RWPE1 (cell line): ENCODE results near the gene PRKCH.

Source experiments
- CTCF ChIA-PET: fragments of 350-600 bp; sonication (Branson Sonifier 250); formaldehyde crosslinking; extraction: SDS; loops from one replicate; lab custom pipeline; 2021; lab: Yijun Ruan, JAX
- POLR2A ChIA-PET: fragments of 400-600 bp; formaldehyde crosslinking; extraction: SDS; loops from one replicate; lab custom pipeline; 2020; ENCODE audit warnings: antibody characterized with exemption; ENCODE audit not compliant: low non-redundant PET; lab: Yijun Ruan, JAX
- DNase-seq: peaks from one replicate; pipeline ENCODE4 v3.0.0; 2012; ENCODE audit warnings: low spot score
- H3K27ac ChIP-seq: fragments of 450-650 bp; 2 replicates; pipeline ENCODE4 v1.5.1; 2017
- CTCF ChIP-seq: fragments of 450-650 bp; conservative IDR thresholded peaks from 2 replicates; pipeline ENCODE4 v1.5.1; 2017; ENCODE audit warnings: low read depth, mild to moderate bottlenecking

PRKCH gene

DNA sequence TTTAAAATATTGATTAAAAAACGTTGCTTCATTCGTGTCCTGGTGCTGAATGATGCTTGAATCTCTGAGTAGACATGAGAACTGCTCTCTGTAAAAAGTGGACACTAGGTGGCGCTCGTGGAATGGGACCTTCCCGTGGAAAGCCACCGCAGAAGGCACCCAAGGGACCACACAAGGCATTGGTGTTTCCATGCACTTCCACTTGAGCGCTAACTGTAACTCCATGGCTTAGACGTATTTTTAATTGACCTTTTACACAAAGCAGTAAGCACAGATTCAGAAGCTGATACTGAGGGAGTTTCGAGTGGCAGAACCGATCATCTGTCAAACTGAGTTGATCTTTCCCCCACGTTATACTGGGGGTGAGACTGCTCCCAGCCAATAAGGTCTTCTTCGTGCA, 135.3 kb downstream of the PRKCH start:
- CTCF ChIA-PET, result interaction anchor here (0.7 to 1.3 kb wide), 2 partner anchors 381 to 1114 kb away, joined by 3 to 6 read pairs; no protein-coding TSS in a partner anchor

DNA sequence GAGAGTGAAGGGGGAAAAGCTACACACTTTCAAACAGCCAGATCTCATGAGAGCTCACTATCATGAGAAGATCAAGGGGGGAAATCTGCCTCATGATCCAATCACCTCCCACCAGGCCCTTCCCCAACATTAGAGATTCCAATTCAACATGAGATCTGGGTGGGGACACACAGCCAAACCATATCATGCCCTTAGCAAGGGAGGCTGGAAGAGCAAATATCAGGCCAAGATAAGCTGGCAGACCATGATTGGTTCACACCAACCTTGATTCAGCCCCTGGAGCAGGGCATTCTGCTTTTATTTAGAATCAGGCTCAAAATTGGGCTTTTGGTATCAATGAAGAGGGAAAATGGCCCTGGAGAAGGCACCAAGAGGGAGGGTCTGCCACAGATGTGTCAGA, 137.4 kb downstream of the PRKCH start:
- no peak overlapping the region for H3K27ac ChIP-seq
- ChIA-PET POLR2A (no interaction called here), CTCF (no interaction called here)
- DNase-seq, result no peak
- no peak for TF ChIP-seq CTCF

More for the DNA sequence above, 135.3 kb downstream of the PRKCH start:
- H3K27ac ChIP-seq, result no peak overlapping the region
- TF ChIP-seq CTCF, result peak; percentile 89
- peak; percentile 69 for DNase-seq
- POLR2A ChIA-PET, result no interaction called here

DNA sequence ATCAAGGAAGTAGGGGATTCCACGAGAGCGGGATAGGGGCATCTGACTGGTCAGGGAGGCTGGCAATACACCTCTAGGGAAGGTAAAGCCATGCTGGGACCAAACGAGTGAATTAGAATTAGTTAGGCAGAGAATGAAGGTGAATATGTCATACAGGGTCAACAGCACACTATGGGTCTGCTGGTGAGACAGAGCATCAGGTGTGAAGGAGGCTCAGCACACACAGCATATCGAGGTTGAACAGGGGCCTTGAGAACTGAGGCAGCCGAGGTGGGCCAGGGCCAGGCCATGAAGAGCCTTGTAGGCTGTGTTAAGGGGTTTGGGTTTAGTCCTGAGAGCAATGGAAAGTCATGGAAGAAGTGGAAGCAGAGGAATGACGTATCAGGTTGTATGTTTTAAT, 137.8 kb downstream of the PRKCH start:
- CTCF ChIA-PET, result interaction anchor here (2.6 kb wide), 1 partner anchor 378 kb away, joined by 20 read pairs; no protein-coding TSS in a partner anchor
- H3K27ac ChIP-seq, result no peak overlapping the region
- POLR2A ChIA-PET, result no interaction called here
- no peak for TF ChIP-seq CTCF
- DNase-seq, result no peak

DNA sequence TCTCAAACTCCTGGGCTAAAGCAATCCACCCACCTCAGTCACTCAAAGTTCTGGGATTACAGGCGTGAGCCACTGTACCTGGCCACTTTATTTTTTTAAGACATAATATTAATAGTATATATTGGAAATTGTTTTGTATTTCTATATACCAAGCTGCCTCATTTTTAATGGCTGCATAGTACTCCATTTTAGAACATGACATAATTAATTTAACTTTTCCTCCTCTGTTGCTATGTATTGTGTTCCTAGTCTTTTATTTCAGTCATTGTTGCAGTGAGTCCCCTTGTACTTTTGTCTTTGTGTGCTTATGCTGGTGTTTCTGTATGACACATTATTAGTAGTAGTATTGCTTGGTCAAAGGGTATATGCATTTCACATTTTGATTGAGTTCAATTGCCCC, 138.7 kb downstream of the PRKCH start:
- POLR2A ChIA-PET, result no interaction called here
- TF ChIP-seq CTCF, result no peak
- CTCF ChIA-PET, result interaction anchor here (0.6 to 2.6 kb wide), 3 partner anchors 9 to 377 kb away, joined by 3 to 20 read pairs (median 4); no protein-coding TSS in a partner anchor
- no peak for DNase-seq
- H3K27ac ChIP-seq, result no peak overlapping the region

- H3K27ac ChIP-seq, result peak overlapping the region; percentile 61
- peak; percentile 83 for DNase-seq
- TF ChIP-seq CTCF, result no peak
- POLR2A ChIA-PET, result no interaction called here
- CTCF ChIA-PET, result interaction anchor here (0.6 to 2.6 kb wide), 4 partner anchors 9 to 376 kb away, joined by 3 to 20 read pairs (median 4); no protein-coding TSS in a partner anchor
These were observed 139.6 kb downstream of the PRKCH start for GRCh38 chr14:61460718-61461611.

- H3K27ac ChIP-seq, result peak overlapping the region; percentile 62
- CTCF ChIA-PET, result interaction anchor here (1.3 to 2.6 kb wide), 2 partner anchors 375 kb away, joined by 3 to 20 read pairs; no protein-coding TSS in a partner anchor
- peak; percentile 63 for DNase-seq
- TF ChIP-seq CTCF, result peak; percentile 71
- POLR2A ChIA-PET, result no interaction called here
These were observed 140.5 kb downstream of the PRKCH start for GRCh38 chr14:61461808-61462275.
